Ishikawa (cell line): ENCODE measurements around the gene RNF113B.

ENCODE experiments used
- CEBPB ChIP-seq: IDR thresholded peaks from 2 replicates; pipeline ENCODE4 v1.6.1; 2012
- EGR1 ChIP-seq: IDR thresholded peaks from 2 replicates; pipeline ENCODE4 v1.6.1; 2012
- EP300 ChIP-seq: IDR thresholded peaks from 2 replicates; pipeline ENCODE4 v1.6.1; 2012; ENCODE audit warnings: borderline replicate concordance
- FOXM1 ChIP-seq: IDR thresholded peaks from 2 replicates; pipeline ENCODE4 v1.6.1; 2012; ENCODE audit warnings: low read depth, borderline replicate concordance
- MAX ChIP-seq: IDR thresholded peaks from 2 replicates; pipeline ENCODE4 v1.6.1; 2012
- NFIC ChIP-seq: IDR thresholded peaks from 2 replicates; pipeline ENCODE4 v1.6.1; 2012
- RAD21 ChIP-seq: IDR thresholded peaks from 2 replicates; pipeline ENCODE4 v1.6.1; 2012; ENCODE audit warnings: low read depth
- TCF12 ChIP-seq: IDR thresholded peaks from 2 replicates; pipeline ENCODE4 v1.6.1; 2012; ENCODE audit warnings: low read depth
- YY1 ChIP-seq: IDR thresholded peaks from 2 replicates; pipeline ENCODE4 v1.6.1; 2012; ENCODE audit warnings: low read depth
- TF ChIP-seq, protein P1 (sequence below): IDR thresholded peaks from 2 replicates; pipeline ENCODE4 v1.6.1; 2012; ENCODE audit warnings: low read depth, mild to moderate bottlenecking

- TF ChIP-seq NFIC (no peak), FOXM1 (no peak), EP300 (no peak), RAD21 (no peak), MAX (no peak), YY1 (no peak), TCF12 (no peak), EGR1 (no peak), CEBPB (no peak)
- TF ChIP-seq, protein P1, sequence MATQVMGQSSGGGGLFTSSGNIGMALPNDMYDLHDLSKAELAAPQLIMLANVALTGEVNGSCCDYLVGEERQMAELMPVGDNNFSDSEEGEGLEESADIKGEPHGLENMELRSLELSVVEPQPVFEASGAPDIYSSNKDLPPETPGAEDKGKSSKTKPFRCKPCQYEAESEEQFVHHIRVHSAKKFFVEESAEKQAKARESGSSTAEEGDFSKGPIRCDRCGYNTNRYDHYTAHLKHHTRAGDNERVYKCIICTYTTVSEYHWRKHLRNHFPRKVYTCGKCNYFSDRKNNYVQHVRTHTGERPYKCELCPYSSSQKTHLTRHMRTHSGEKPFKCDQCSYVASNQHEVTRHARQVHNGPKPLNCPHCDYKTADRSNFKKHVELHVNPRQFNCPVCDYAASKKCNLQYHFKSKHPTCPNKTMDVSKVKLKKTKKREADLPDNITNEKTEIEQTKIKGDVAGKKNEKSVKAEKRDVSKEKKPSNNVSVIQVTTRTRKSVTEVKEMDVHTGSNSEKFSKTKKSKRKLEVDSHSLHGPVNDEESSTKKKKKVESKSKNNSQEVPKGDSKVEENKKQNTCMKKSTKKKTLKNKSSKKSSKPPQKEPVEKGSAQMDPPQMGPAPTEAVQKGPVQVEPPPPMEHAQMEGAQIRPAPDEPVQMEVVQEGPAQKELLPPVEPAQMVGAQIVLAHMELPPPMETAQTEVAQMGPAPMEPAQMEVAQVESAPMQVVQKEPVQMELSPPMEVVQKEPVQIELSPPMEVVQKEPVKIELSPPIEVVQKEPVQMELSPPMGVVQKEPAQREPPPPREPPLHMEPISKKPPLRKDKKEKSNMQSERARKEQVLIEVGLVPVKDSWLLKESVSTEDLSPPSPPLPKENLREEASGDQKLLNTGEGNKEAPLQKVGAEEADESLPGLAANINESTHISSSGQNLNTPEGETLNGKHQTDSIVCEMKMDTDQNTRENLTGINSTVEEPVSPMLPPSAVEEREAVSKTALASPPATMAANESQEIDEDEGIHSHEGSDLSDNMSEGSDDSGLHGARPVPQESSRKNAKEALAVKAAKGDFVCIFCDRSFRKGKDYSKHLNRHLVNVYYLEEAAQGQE, result no peak
Observed at GRCh38 chr13:98156259-98156658, 20.8 kb downstream of the RNF113B start.
